Measurements from ENCODE around the gene CELF2. TPM values are rescaled to one million over a fixed set of nuclear protein-coding genes. Genes with fewer than 3 reads are reported as not detected.

The CELF2 gene
- total RNA-seq, 3 donors from 2014 or later: 40.0 to 178 (median 45.6) TPM

DNA sequence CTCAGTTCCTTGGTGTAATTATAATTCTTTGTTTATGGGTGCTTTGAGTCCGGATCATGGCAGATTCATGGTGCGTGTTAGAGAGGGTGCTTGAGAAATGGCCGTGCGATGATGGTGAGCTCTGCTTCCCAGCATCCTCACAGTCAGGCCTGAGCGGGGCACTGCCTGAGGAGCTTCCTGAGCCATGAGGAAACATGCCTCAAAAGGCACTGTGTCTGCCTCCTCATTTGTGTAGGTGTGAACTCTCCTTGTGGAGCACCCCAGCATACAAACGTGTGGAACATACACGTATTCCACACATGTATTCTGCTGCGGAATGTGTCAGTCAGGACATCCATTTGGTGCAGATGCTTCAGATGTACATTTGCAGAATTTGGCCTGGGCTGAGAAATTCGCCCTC lies 205.4 kb downstream of the CELF2 start:
- no peaks in the 10 kb centered on the region for H3K36me3 ChIP-seq
- H3K27me3 ChIP-seq: no peaks in the 10 kb centered on the region
- H3K9me3 ChIP-seq: no peaks in the 10 kb centered on the region
- H3K4me1 ChIP-seq: no peaks in the 10 kb centered on the region
- TF ChIP-seq, protein P1, sequence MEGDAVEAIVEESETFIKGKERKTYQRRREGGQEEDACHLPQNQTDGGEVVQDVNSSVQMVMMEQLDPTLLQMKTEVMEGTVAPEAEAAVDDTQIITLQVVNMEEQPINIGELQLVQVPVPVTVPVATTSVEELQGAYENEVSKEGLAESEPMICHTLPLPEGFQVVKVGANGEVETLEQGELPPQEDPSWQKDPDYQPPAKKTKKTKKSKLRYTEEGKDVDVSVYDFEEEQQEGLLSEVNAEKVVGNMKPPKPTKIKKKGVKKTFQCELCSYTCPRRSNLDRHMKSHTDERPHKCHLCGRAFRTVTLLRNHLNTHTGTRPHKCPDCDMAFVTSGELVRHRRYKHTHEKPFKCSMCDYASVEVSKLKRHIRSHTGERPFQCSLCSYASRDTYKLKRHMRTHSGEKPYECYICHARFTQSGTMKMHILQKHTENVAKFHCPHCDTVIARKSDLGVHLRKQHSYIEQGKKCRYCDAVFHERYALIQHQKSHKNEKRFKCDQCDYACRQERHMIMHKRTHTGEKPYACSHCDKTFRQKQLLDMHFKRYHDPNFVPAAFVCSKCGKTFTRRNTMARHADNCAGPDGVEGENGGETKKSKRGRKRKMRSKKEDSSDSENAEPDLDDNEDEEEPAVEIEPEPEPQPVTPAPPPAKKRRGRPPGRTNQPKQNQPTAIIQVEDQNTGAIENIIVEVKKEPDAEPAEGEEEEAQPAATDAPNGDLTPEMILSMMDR (IDR thresholded peaks at IDR 0.05): no peak
- TF ChIP-seq POLR2A (IDR thresholded peaks at IDR 0.05) (no peak), POLR2AphosphoS5 (IDR thresholded peaks at IDR 0.05) (no peak)
- H3K4me3 ChIP-seq: no peak overlapping the region
- no peak for DNase-seq (ENCODE audit: low spot score in 2 of 2)
- H3K27ac ChIP-seq: no peak overlapping the region
- intact Hi-C loops (cut with DNase I; ENCODE audit: low total_unique reads): no loop called here

DNA sequence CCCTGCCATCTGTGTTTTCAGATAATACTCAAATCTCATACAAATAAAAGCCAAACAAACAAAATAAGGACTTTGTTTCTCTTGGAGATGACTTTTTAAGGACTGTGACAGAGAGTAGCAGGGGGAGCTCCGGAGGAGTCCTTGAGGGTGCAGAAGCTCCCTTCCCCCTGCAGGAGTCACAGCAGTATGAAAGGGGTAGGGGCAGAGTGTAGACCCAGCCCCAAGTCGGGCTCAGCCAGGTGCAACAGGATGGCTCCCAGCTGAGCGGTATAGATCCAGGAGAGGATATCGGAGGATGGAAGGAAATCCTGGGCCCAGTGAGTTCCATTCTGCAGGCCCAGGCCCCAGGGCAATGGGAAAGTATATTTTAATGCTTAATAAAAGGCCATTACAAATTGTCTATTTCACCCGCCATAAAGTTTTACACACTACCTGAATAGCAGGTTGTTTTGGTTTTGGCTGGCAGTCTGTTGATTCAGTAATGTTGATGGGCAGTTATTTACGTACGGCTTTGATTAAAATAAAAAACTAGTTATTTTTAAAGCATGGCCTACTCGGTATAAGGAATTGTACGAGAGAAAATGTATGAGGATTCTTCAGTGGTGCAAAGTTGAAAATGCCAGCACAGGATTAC lies 206.0 kb downstream of the CELF2 start:
- Histone ChIP-seq H3K27me3 (no peaks in the 10 kb centered on the region), H3K36me3 (no peaks in the 10 kb centered on the region), H3K27ac (no peak overlapping the region), H3K4me1 (no peaks in the 10 kb centered on the region), H3K9me3 (no peaks in the 10 kb centered on the region), H3K4me3 (no peak overlapping the region)
- TF ChIP-seq POLR2A (IDR thresholded peaks at IDR 0.05) (no peak), POLR2AphosphoS5 (IDR thresholded peaks at IDR 0.05) (no peak)
- TF ChIP-seq, protein P1 (IDR thresholded peaks at IDR 0.05): no peak
- no peak for DNase-seq (ENCODE audit: low spot score in 2 of 2)
- intact Hi-C loops (cut with DNase I; ENCODE audit: low total_unique reads): no loop called here

DNA sequence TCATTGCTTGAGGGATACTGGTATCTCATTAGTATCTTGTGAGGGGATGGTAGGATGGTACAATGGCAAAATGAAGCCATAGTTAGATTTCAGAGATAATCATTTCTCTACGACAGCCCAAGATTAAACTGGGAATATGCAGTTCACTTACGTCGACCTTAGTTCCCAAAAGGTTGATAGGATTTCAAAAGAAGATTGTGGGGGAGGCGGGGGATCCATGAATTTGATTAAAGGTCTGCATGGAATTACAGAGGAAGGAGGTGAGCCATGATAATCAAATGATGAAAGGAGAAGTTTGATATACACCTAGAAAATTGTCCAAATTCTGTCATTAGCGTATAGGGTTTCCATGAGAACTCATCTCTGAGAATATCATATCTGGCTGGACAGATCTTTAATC lies 206.6 kb downstream of the CELF2 start:
- no peak overlapping the region for H3K4me3 ChIP-seq
- no peak for DNase-seq (ENCODE audit: low spot score in 2 of 2)
- no peaks in the 10 kb centered on the region for H3K27me3 ChIP-seq
- intact Hi-C loops (cut with DNase I; ENCODE audit: low total_unique reads): no loop called here
- no peak overlapping the region for H3K27ac ChIP-seq
- TF ChIP-seq POLR2AphosphoS5 (IDR thresholded peaks at IDR 0.05) (no peak), POLR2A (IDR thresholded peaks at IDR 0.05) (no peak)
- TF ChIP-seq, protein P1 (IDR thresholded peaks at IDR 0.05): no peak
- H3K36me3 ChIP-seq: no peaks in the 10 kb centered on the region
- H3K9me3 ChIP-seq: no peaks in the 10 kb centered on the region
- no peaks in the 10 kb centered on the region for H3K4me1 ChIP-seq

DNA sequence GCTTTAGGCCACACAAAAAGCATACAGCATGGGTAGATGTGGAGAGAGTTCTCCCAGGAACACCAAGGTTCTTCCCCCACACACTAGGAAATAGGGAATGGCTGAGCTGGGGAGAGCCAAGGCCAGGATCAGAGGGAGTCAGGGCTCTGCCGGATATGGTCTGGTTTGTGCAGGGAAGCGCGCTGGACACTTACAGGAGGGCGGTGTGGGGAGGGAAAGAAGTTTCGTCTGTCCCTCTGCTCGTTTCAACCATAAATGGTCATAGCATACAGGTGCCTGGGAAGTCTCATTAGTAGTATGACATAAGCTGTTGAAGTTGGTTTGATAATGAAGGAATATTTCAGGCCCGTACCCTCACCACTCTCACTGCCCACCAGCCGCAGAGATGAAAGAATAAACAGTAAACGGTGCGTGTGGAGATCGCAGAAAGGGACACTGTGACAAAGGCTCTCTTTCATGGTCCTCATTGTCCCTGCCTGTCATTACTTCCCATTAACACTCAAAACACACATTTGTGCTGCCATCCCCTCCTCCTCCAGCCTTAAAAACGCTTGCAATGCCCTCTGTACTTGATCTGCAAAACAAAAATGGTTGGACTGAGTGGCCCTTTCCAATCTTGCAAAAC lies 207.2 kb downstream of the CELF2 start:
- no peak for DNase-seq (ENCODE audit: low spot score in 2 of 2)
- TF ChIP-seq POLR2AphosphoS5 (IDR thresholded peaks at IDR 0.05) (no peak), POLR2A (IDR thresholded peaks at IDR 0.05) (no peak)
- TF ChIP-seq, protein P1 (IDR thresholded peaks at IDR 0.05): no peak
- Histone ChIP-seq H3K27me3 (no peaks in the 10 kb centered on the region), H3K4me1 (no peaks in the 10 kb centered on the region), H3K27ac (no peak overlapping the region), H3K36me3 (no peaks in the 10 kb centered on the region), H3K9me3 (no peaks in the 10 kb centered on the region), H3K4me3 (no peak overlapping the region)
- intact Hi-C loops (cut with DNase I; ENCODE audit: low total_unique reads): no loop called here

DNA sequence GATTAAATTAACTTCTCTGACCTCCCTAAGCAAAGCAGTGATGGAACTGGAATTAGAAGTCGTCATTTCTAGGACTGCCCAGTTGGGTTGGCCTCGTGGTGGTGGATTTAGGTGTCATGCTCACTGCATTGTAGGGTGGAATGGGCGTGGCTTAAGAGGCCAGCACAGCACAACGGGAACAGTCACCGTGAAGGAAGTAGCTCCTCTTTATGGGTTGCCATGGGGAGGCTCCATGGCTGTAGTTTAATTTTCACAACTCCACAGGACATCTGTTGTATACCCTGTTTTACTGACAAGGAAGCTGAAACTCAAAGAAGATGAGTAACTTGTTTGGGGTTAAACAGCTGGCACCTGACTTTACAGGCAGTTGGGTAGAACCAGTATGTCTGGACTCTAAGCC lies 208.3 kb downstream of the CELF2 start:
- H3K4me1 ChIP-seq: no peaks in the 10 kb centered on the region

More for the DNA sequence above, 208.3 kb downstream of the CELF2 start:
- Histone ChIP-seq H3K27ac (peak overlapping the region in 1 of 2 donors; percentile 51), H3K9me3 (no peaks in the 10 kb centered on the region), H3K27me3 (no peaks in the 10 kb centered on the region), H3K36me3 (no peaks in the 10 kb centered on the region), H3K4me3 (no peak overlapping the region)
- DNase-seq (ENCODE audit: low spot score in 2 of 2): peak in 1 of 2 donors; percentile 63
- TF ChIP-seq POLR2A (IDR thresholded peaks at IDR 0.05) (no peak), POLR2AphosphoS5 (IDR thresholded peaks at IDR 0.05) (no peak)
- TF ChIP-seq, protein P1 (IDR thresholded peaks at IDR 0.05): no peak
- intact Hi-C loops (cut with DNase I; ENCODE audit: low total_unique reads): no loop called here
